GM21723 (cell line): ENCODE measurements around the gene C2CD5.

ENCODE experiments used
- ATAC-seq: cut with Tn5 transposase; IDR thresholded peaks from one replicate; pipeline ENCODE4 v1.9.1; 2021; ENCODE audit warnings: mild to moderate bottlenecking, moderate library complexity; ENCODE audit not compliant: unreplicated experiment

C2CD5 gene

DNA sequence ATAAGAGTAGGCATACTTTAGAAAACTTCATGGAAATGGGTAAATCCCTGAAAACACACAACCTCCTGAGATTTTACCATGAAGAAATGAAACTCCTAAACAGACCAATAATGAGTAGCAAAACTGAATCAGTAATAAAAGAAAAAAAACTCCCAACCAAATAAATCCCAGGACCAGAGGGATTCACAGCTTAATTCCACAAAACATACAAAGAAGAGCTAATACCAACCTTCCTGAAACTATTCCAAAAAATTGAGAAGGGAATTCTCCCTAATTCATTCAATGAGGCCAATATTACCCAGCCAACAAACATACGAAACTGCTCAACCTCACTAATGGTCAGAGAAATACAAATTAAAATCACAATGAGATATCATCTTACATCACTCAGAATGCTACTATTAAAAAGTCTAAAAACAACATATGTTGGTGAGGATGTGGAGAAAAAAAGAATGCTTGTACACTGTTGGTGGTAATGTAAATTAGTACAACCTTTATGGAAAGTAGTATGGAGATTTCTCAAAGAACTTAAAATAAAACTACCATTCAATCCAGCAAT, 112.6 kb downstream of the C2CD5 start:
- ATAC-seq = no peak

DNA sequence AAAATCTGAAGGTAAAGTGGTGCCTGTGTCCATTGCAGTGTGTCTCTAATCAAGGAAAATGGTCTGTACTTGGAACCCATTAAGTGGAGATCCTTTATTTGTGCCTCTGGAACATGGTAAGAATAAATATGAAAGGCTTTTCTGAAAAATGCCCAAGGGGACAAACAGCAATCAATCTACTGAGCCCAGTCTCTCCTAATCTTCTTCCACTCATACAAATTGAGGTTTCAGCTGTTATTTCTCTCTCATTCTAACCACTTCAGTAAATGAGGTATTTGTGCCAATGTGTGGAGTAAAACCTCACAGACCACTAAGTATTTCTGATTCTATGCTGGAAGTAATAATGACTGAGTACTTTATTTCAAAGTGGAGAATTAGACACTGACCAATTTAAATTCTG, 127.5 kb downstream of the C2CD5 start:
- no peak for ATAC-seq

- no peak for ATAC-seq
These were observed 128.7 kb downstream of the C2CD5 start for GRCh38 chr12:22415342-22416309.

- ATAC-seq = no peak
These were observed 129.6 kb downstream of the C2CD5 start for GRCh38 chr12:22414742-22415141.

- ATAC-seq = no peak
These were observed 130.8 kb downstream of the C2CD5 start for GRCh38 chr12:22413592-22413991.

GRCh38 chr12:22412581-22412980, 131.8 kb downstream of the C2CD5 start:
- no peak for ATAC-seq

- ATAC-seq = no peak
These were observed 133.9 kb downstream of the C2CD5 start for GRCh38 chr12:22410486-22410885.

- ATAC-seq = peak; percentile 96
These were observed 134.8 kb downstream of the C2CD5 start for GRCh38 chr12:22409377-22410164.

- ATAC-seq = no peak
These were observed 135.5 kb downstream of the C2CD5 start for GRCh38 chr12:22408610-22409376.

DNA sequence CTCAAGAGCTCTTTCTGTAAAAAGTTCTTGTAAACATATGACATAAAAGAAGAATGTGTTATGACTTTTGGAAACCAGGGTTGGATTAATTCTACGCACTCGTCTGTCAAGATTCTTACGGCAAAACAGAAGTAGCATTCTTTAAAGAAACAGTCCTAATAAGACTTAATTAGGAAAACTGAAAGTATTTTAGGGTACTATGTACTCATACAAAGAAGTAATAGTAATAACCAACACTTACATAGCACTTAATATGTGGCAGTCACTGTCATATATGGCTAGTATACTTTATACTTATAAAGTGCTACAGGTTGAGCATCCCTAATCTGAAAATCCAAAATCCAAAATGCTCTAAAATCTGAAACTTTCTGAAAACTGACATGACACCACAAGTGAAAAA, 136.9 kb downstream of the C2CD5 start:
- ATAC-seq = no peak

GRCh38 chr12:22406627-22407026, 137.7 kb downstream of the C2CD5 start:
- ATAC-seq = no peak

- ATAC-seq = no peak
These were observed 144.7 kb downstream of the C2CD5 start for GRCh38 chr12:22399464-22400180.
